ENCODE data around the gene ANKRD55. TPM values are rescaled to one million over a fixed set of nuclear protein-coding genes. Genes with fewer than 3 reads are reported as not detected.

The ANKRD55 gene
- total RNA-seq, 1 donor from 2014 or later, result 0.49 TPM

GRCh38 chr5:56091664-56092063, 141.5 kb downstream of the ANKRD55 start:
- H3K4me3 ChIP-seq, result no peak overlapping the region
- H3K27me3 ChIP-seq, result no peaks in the 10 kb centered on the region
- TF ChIP-seq CTCF (IDR thresholded peaks at IDR 0.05), result no peak
- no peaks in the 10 kb centered on the region for H3K9me3 ChIP-seq
- H3K36me3 ChIP-seq, result no peaks in the 10 kb centered on the region
- intact Hi-C loops (cut with DNase I), result no loop called here
- no peak overlapping the region for H3K27ac ChIP-seq
- H3K4me1 ChIP-seq, result peaks cover 12% of the 10 kb centered on the region
- ATAC-seq, result no peak
- no peak for DNase-seq

DNA sequence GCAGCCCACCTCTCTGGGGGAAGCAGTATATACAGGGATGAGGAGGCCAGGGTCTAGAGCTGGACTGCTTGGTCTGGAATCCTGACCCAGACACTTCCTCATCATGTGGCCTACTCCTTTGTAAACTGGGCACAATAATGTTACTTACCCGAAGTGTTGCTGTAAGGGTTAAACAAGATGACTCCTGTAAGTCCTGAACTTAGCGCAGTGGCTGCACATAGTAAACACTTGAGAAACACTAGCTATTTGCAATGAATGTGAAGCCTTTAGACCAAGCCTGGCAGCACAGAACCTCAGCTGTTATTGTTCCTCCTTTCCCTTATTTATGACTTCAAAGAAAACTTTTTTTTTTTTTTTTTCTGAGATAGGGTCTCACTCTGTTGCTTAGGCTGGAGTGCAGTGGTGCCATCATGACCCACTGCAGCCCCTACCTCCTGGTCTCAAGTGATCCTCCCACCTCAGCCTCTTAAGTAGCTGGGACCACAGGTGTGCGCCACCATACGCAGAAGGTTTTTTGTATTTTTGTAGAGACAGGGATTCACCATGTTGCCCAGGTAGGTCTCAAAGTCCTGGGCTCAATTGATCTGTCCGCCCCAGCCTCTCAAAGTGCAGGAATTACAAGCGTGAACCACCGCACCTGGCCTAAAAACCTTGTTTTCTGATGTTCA, 142.2 kb downstream of the ANKRD55 start:
- no peak for TF ChIP-seq CTCF (IDR thresholded peaks at IDR 0.05)
- H3K9me3 ChIP-seq, result no peaks in the 10 kb centered on the region
- H3K4me3 ChIP-seq, result no peak overlapping the region
- no peaks in the 10 kb centered on the region for H3K27me3 ChIP-seq
- H3K27ac ChIP-seq, result no peak overlapping the region
- H3K36me3 ChIP-seq, result no peaks in the 10 kb centered on the region
- no peak for ATAC-seq
- peaks cover 12% of the 10 kb centered on the region for H3K4me1 ChIP-seq
- intact Hi-C loops (cut with DNase I), result no loop called here
- no peak for DNase-seq

DNA sequence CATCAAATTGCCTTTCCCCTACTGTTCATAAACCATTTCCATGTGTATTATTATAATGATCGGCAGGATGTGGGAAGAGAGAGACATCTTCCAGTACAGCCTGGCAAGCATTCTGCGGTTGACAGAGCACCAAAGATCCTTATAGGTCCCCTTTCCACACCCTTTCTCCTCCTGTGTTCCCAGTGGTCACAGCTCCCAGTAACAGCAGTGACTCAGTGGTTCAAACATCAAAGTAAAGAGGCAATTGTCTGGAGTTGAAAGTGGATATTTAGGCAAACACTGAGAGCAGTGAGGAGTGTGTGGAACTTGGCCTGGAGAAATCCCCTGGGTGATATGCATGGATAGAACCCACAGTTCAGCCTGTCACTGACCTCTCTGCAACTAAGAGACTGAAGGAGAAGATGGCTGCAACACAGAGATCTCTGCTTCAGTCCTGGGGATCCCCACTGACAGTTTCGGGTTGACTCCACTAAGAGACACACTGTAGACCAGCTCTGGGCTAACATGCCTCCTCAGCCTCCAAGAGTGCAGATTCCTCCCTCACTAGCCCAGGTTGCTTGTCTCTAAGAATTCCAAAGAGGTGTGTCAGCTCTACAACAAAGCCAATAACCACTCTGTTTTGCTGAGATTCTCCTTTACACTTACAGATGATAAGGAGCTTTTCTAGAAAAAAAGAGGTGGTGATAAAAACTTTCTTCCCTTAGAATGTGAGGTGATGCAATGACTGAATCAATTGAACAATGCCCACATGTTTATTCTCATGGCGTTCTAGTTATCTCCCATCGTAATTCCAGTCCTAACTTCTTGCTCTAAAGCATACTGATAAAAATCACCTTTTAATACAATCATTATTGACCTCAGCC, 143.9 kb downstream of the ANKRD55 start:
- no peak for TF ChIP-seq CTCF (IDR thresholded peaks at IDR 0.05)
- Histone ChIP-seq H3K27ac (no peak overlapping the region), H3K9me3 (no peaks in the 10 kb centered on the region), H3K27me3 (no peaks in the 10 kb centered on the region), H3K4me1 (peaks cover 24% of the 10 kb centered on the region), H3K36me3 (no peaks in the 10 kb centered on the region), H3K4me3 (no peak overlapping the region)
- intact Hi-C loops (cut with DNase I), result no loop called here
- ATAC-seq (no peak), DNase-seq (no peak)

GRCh38 chr5:56088431-56088949, 144.6 kb downstream of the ANKRD55 start:
- Histone ChIP-seq H3K4me3 (no peak overlapping the region), H3K9me3 (no peaks in the 10 kb centered on the region), H3K4me1 (peaks cover 24% of the 10 kb centered on the region), H3K27ac (no peak overlapping the region), H3K27me3 (no peaks in the 10 kb centered on the region), H3K36me3 (no peaks in the 10 kb centered on the region)
- intact Hi-C loops (cut with DNase I), result no loop called here
- ATAC-seq, result no peak
- DNase-seq, result no peak
- no peak for TF ChIP-seq CTCF (IDR thresholded peaks at IDR 0.05)

GRCh38 chr5:56085193-56085592, 147.9 kb downstream of the ANKRD55 start:
- DNase-seq (no peak), ATAC-seq (no peak)
- Histone ChIP-seq H3K4me1 (peaks cover 30% of the 10 kb centered on the region), H3K27ac (no peak overlapping the region), H3K36me3 (no peaks in the 10 kb centered on the region), H3K27me3 (no peaks in the 10 kb centered on the region), H3K4me3 (no peak overlapping the region), H3K9me3 (no peaks in the 10 kb centered on the region)
- no peak for TF ChIP-seq CTCF (IDR thresholded peaks at IDR 0.05)
- intact Hi-C loops (cut with DNase I), result no loop called here

All from upper lobe of right lung (tissue), 1 donor.